GM12891 (cell line): Measurements from ENCODE around the gene WDR27.

ENCODE experiments used
- POLR2A ChIP-seq: IDR thresholded peaks from 2 replicates; pipeline ENCODE4 v1.6.1; 2011; ENCODE audit warnings: low read depth, low read length, control low read depth
- POLR2AphosphoS5 ChIP-seq: IDR thresholded peaks from 2 replicates; pipeline ENCODE4 v1.6.1; 2011; ENCODE audit warnings: low read depth, low read length, control low read depth
- POU2F2 ChIP-seq: IDR thresholded peaks from 2 replicates; pipeline ENCODE4 v1.6.1; 2011; ENCODE audit warnings: low read depth, mild to moderate bottlenecking, control low read depth, low read length, moderate library complexity
- SPI1 ChIP-seq: IDR thresholded peaks from 2 replicates; pipeline ENCODE4 v1.6.1; 2011; ENCODE audit warnings: low read depth, low read length, control low read depth
- TAF1 ChIP-seq: IDR thresholded peaks from 2 replicates; pipeline ENCODE4 v1.6.1; 2011; ENCODE audit warnings: low read depth, low read length, control low read depth

GRCh38 chr6:169623343-169623742 lies 78.5 kb downstream of the WDR27 start:
- no peak for TF ChIP-seq POLR2A
- no peak for TF ChIP-seq TAF1
- TF ChIP-seq POLR2AphosphoS5: no peak
- no peak for TF ChIP-seq SPI1
- TF ChIP-seq POU2F2: no peak
